ENCODE data around the gene AKR7A3.
"Not testable (repeated sequence)": the region's sequence is repeated elsewhere in the genome, so short reads cannot be mapped to it uniquely, and the experiment has no call there.

DNA sequence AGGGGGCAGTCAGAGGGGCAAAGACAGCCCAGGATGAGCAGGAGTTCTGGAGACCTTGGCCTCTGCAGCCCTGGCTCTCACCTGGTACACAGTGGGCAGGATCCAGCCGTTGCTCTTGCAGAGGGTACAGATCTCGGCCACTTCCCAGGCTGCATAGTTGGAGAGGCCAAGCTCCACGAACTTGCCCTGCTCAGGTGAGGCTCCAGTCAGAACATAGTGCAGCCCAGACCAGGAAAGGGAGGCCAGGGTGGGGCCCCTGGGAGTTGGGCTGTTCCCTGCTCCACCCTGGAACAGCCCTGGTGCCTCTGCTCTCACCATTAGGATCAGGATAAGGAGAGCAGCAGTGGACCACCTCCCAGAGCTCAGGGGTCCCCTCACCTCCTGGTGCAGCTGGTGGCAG is 2.8 kb downstream of the AKR7A3 start:
- not testable (repeated sequence) for TF ChIP-seq CTCF, POLR2A, EP300 (IDR thresholded peaks at IDR 0.05)
